HepG2 (cell line): ENCODE measurements around the gene GATAD2B. TPM values are rescaled to one million over a fixed set of nuclear protein-coding genes. Genes with fewer than 3 reads are reported as not detected.

Source experiments
- FOXK2 ChIP-seq: fragments of 450-650 bp; IDR thresholded peaks from 2 replicates; pipeline ENCODE4 v1.6.1; 2016
- FOXM1 ChIP-seq: sonication (generic); formaldehyde crosslinking; IDR thresholded peaks from 2 replicates; pipeline ENCODE4 v1.5.0; 2020; ENCODE audit warnings: missing genetic modification reagents
- GABPA ChIP-seq, 2 experiments: IDR thresholded peaks; 2 replicates each; pipeline ENCODE4 v1.6.1; 2011 to 2016; ENCODE audit warnings: low read depth in 2 of 2, low read length in 1 of 2, missing biosample characterization in 1 of 2, missing genetic modification characterization in 1 of 2
- IRX3 ChIP-seq: sonication (generic); formaldehyde crosslinking; IDR thresholded peaks from 2 replicates; pipeline ENCODE4 v1.8.1; 2023; ENCODE audit warnings: mild to moderate bottlenecking, low read depth, missing genetic modification reagents, borderline replicate concordance
- ISL2 ChIP-seq: sonication (generic); formaldehyde crosslinking; IDR thresholded peaks from 2 replicates; pipeline ENCODE4 v1.5.0; 2020; ENCODE audit warnings: missing genetic modification reagents
- LCORL ChIP-seq, 2 experiments: fragments of 450-650 bp in 1 of 2; sonication (generic) in 1 of 2; formaldehyde crosslinking in 1 of 2; IDR thresholded peaks; 2 replicates each; pipeline versions ENCODE4 v1.5.0 to v1.6.1; 2017 to 2020; ENCODE audit warnings: antibody characterized with exemption in 1 of 2, missing genetic modification reagents in 1 of 2
- MEF2D ChIP-seq: sonication (generic); formaldehyde crosslinking; IDR thresholded peaks from 2 replicates; pipeline ENCODE4 v1.5.1; 2020; ENCODE audit warnings: mild to moderate bottlenecking, missing genetic modification reagents
- NCOA5 ChIP-seq: sonication (generic); formaldehyde crosslinking; IDR thresholded peaks from 2 replicates; pipeline ENCODE4 v1.4.0; 2020; ENCODE audit warnings: missing genetic modification reagents
- POLR2A ChIP-seq, 2 experiments: IDR thresholded peaks; 2 replicates each; pipeline ENCODE4 v1.6.1; 2011; ENCODE audit warnings: low read depth in 2 of 2, low read length in 2 of 2, mild to moderate bottlenecking in 1 of 2, moderate library complexity in 1 of 2; ENCODE audit not compliant: insufficient read depth in 1 of 2
- PRDM10 ChIP-seq: sonication (generic); formaldehyde crosslinking; IDR thresholded peaks from 2 replicates; pipeline ENCODE4 v1.4.0; 2020; ENCODE audit warnings: low read depth, missing genetic modification reagents
- REPIN1 ChIP-seq: sonication (generic); formaldehyde crosslinking; IDR thresholded peaks from 2 replicates; pipeline ENCODE4 v1.8.0; 2022; ENCODE audit warnings: missing genetic modification reagents, low read depth, mild to moderate bottlenecking, borderline replicate concordance
- RFX5 ChIP-seq: IDR thresholded peaks from 2 replicates; pipeline ENCODE4 v1.6.1; 2011; ENCODE audit warnings: low read depth, low read length, improper control_type of control experiment
- SALL1 ChIP-seq: sonication (generic); formaldehyde crosslinking; IDR thresholded peaks from 2 replicates; pipeline ENCODE4 v1.8.0; 2022; ENCODE audit warnings: mild to moderate bottlenecking, missing genetic modification reagents
- SIX1 ChIP-seq: sonication (generic); formaldehyde crosslinking; IDR thresholded peaks from 2 replicates; pipeline ENCODE4 v1.4.0; 2020; ENCODE audit warnings: missing genetic modification reagents, borderline replicate concordance
- SMYD3 ChIP-seq: sonication (generic); formaldehyde crosslinking; IDR thresholded peaks from 2 replicates; pipeline ENCODE4 v1.8.1; 2023; ENCODE audit warnings: mild to moderate bottlenecking, missing genetic modification reagents
- TBX3 ChIP-seq: fragments of 450-650 bp; IDR thresholded peaks from 2 replicates; pipeline ENCODE4 v1.6.1; 2017; ENCODE audit warnings: antibody characterized with exemption, mild to moderate bottlenecking, inconsistent platforms, borderline replicate concordance
- TEF ChIP-seq: sonication (generic); formaldehyde crosslinking; IDR thresholded peaks from 2 replicates; pipeline ENCODE4 v1.5.0; 2020; ENCODE audit warnings: missing genetic modification reagents
- THAP7 ChIP-seq: sonication (generic); formaldehyde crosslinking; IDR thresholded peaks from 2 replicates; pipeline ENCODE4 v1.8.1; 2023; ENCODE audit warnings: mild to moderate bottlenecking, missing genetic modification reagents
- ZNF773 ChIP-seq: sonication (generic); formaldehyde crosslinking; IDR thresholded peaks from 2 replicates; pipeline ENCODE4 v1.4.0; 2020; ENCODE audit warnings: missing genetic modification reagents, borderline replicate concordance
- ZNF784 ChIP-seq: sonication (generic); formaldehyde crosslinking; IDR thresholded peaks from 2 replicates; pipeline ENCODE4 v1.5.1; 2020; ENCODE audit warnings: missing genetic modification reagents, mild to moderate bottlenecking, borderline replicate concordance
- ZNF850 ChIP-seq: sonication (generic); formaldehyde crosslinking; conservative IDR thresholded peaks from 2 replicates; pipeline ENCODE4 v1.9.0; 2021; ENCODE audit warnings: mild to moderate bottlenecking, missing genetic modification reagents
- ZNF878 ChIP-seq: sonication (generic); formaldehyde crosslinking; IDR thresholded peaks from 2 replicates; pipeline ENCODE4 v1.8.1; 2023; ENCODE audit warnings: mild to moderate bottlenecking, missing genetic modification reagents, moderate library complexity
- polyA plus RNA-seq, 8 experiments: library from polyadenylated mRNA; depleted of rRNA in 3 of 8; stranded (reverse) in 7 of 8; unstranded in 1 of 8; fragments of >200 nt; fragmentation: Illumina TruSeq in 4 of 8; extraction: Trizol in 4 of 8; gene quantifications; 2 replicates each; pipeline versions ENCODE4 v1.2.1 to v1.2.3, GENCODE V29; 2011 to 2016; ENCODE audit warnings: low read depth in 4 of 8, missing spikeins in 1 of 8, mixed read lengths in 1 of 8; ENCODE audit not compliant: insufficient read depth in 1 of 8
- total RNA-seq, 5 experiments: library from RNA; depleted of rRNA; stranded (reverse); fragments of >200 nt; fragmentation: Illumina TruSeq; extraction: Trizol; gene quantifications; 2 replicates each; pipeline ENCODE4 v1.2.3, GENCODE V29; 2016; ENCODE audit warnings: low read depth in 1 of 5

The GATAD2B gene
- total and polyA plus RNA-seq, 2 of the 13 experiments (the other 11 are each of a cell fraction or from before 2014, with no cell fraction given) = 3.2 to 5.2 TPM

GRCh38 chr1:153768316-153769181, 154.2 kb downstream of the GATAD2B start (continued):
- TF ChIP-seq ZNF784 = no peak
- no peak for TF ChIP-seq IRX3 (CRISPR knock-in tag)
- peak; percentile 13; the same call in 1 of the 2 replicates for TF ChIP-seq TBX3
- TF ChIP-seq ISL2 (CRISPR knock-in tag) = peak; percentile 59; the same call in 1 of the 2 replicates
- TF ChIP-seq SMYD3 (CRISPR knock-in tag) = no peak
- no peak for TF ChIP-seq TEF
- no peak for TF ChIP-seq FOXK2
- no peak for TF ChIP-seq SIX1 (CRISPR knock-in tag)
- peak in 1 of 2 experiments; percentile 35; a peak in 1 of 4 replicates for TF ChIP-seq POLR2A (IDR thresholded peaks at IDR 0.05; ENCODE audit: insufficient read depth in 1 of 2, low read depth in 2 of 2, low read length in 2 of 2)
- TF ChIP-seq ZNF878 (CRISPR knock-in tag) = peak; percentile 68; the same call in 1 of the 2 replicates
- TF ChIP-seq MEF2D = 0 out of 2 replicates have a peak, but pooled peaks have one; percentile 24
- TF ChIP-seq LCORL (IDR thresholded peaks at IDR 0.05) = no peak
- TF ChIP-seq LCORL (CRISPR knock-in tag; IDR thresholded peaks at IDR 0.05) = peak; percentile 85; the same call in 1 of the 2 replicates
- TF ChIP-seq ZNF773 (CRISPR knock-in tag) = no peak
- no peak for TF ChIP-seq THAP7 (CRISPR knock-in tag)
- TF ChIP-seq REPIN1 = peak; percentile 70
- peak; percentile 40; the same call in 1 of the 2 replicates for TF ChIP-seq SALL1
- no peak for TF ChIP-seq NCOA5 (CRISPR knock-in tag)
- peak; percentile 11; the same call in 1 of the 2 replicates for TF ChIP-seq PRDM10 (CRISPR knock-in tag)
- TF ChIP-seq GABPA (IDR thresholded peaks at IDR 0.05; ENCODE audit: low read depth, low read length) = no peak
- peak; percentile 40; the same call in 1 of the 2 replicates for TF ChIP-seq GABPA (CRISPR knock-in tag; IDR thresholded peaks at IDR 0.05; ENCODE audit: low read depth)
- no peak for TF ChIP-seq FOXM1 (CRISPR knock-in tag)
- TF ChIP-seq ZNF850 (CRISPR knock-in tag) = no peak
- TF ChIP-seq RFX5 = no peak
